Loucy (cell line): ENCODE measurements around the gene IL16.

ENCODE experiments used
- H2AFZ ChIP-seq: fragments of 200-600 bp; sonication (generic); 2 replicates; pipeline ENCODE4 v1.6.0; 2016; ENCODE audit warnings: antibody characterized with exemption, mild to moderate bottlenecking, low read length, moderate library complexity
- H3F3A ChIP-seq: fragments of 200-600 bp; 2 replicates; pipeline ENCODE4 v1.6.0; 2016; ENCODE audit warnings: antibody characterized with exemption, low read depth, mild to moderate bottlenecking
- H3K27me3 ChIP-seq: fragments of 200-600 bp; sonication (generic); 2 replicates; pipeline ENCODE4 v1.6.1; 2014; ENCODE audit warnings: low read length, mild to moderate bottlenecking; ENCODE audit not compliant: insufficient read depth, poor library complexity, severe bottlenecking
- H3K36me3 ChIP-seq: fragments of 200-600 bp; sonication (generic); 2 replicates; pipeline ENCODE4 v1.6.1; 2016; ENCODE audit warnings: low read length; ENCODE audit not compliant: insufficient read depth
- H3K4me1 ChIP-seq: fragments of 200-600 bp; sonication (generic); 2 replicates; pipeline ENCODE4 v1.5.1; 2014; ENCODE audit warnings: low read length, mild to moderate bottlenecking; ENCODE audit not compliant: insufficient read depth, poor library complexity, severe bottlenecking
- H3K4me2 ChIP-seq: fragments of 200-600 bp; sonication (generic); 2 replicates; pipeline ENCODE4 v1.6.0; 2014; ENCODE audit warnings: antibody characterized with exemption, low read length, low read depth, mild to moderate bottlenecking; ENCODE audit not compliant: poor library complexity, severe bottlenecking
- H3K4me3 ChIP-seq: fragments of 200-600 bp; sonication (generic); 2 replicates; pipeline ENCODE4 v1.5.1; 2014; ENCODE audit warnings: low read length, mild to moderate bottlenecking, mixed read lengths; ENCODE audit not compliant: poor library complexity, severe bottlenecking
- H3K79me2 ChIP-seq: fragments of 200-600 bp; sonication (generic); 2 replicates; pipeline ENCODE4 v1.6.1; 2014; ENCODE audit warnings: low read length; ENCODE audit not compliant: insufficient read depth
- H3K9ac ChIP-seq: fragments of 200-600 bp; sonication (generic); 2 replicates; pipeline ENCODE4 v1.6.0; 2014; ENCODE audit warnings: mild to moderate bottlenecking, low read depth, low read length, moderate library complexity; ENCODE audit not compliant: poor library complexity, severe bottlenecking
- H3K9me2 ChIP-seq: fragments of 200-600 bp; sonication (generic); replicated peaks from 2 replicates; pipeline ENCODE4 v1.6.1; 2016; ENCODE audit warnings: low read depth, low read length, mixed read lengths
- H3K9me3 ChIP-seq: fragments of 200-600 bp; sonication (generic); 2 replicates; pipeline ENCODE4 v1.6.1; 2014; ENCODE audit warnings: mild to moderate bottlenecking, antibody characterized with exemption, low read length, low read depth; ENCODE audit not compliant: insufficient read depth
- H4K20me1 ChIP-seq: fragments of 200-600 bp; sonication (generic); 2 replicates; pipeline ENCODE4 v1.6.0; 2014; ENCODE audit warnings: antibody characterized with exemption, low read length, mild to moderate bottlenecking; ENCODE audit not compliant: insufficient read depth, poor library complexity, severe bottlenecking
- EZH2phosphoT487 ChIP-seq: fragments of 200-600 bp; IDR thresholded peaks from 2 replicates; pipeline ENCODE4 v1.6.1; 2018; ENCODE audit warnings: antibody characterized with exemption, mild to moderate bottlenecking, moderate library complexity, borderline replicate concordance
- TF ChIP-seq, protein P1 (sequence below): fragments of 200-600 bp; sonication (generic); conservative IDR thresholded peaks from 2 replicates; pipeline ENCODE4 v1.5.1; 2014; ENCODE audit warnings: mild to moderate bottlenecking, antibody characterized with exemption, low read length

IL16 gene

GRCh38 chr15:81183439-81183775 lies 13.3 kb upstream of the IL16 start:
- Histone ChIP-seq H3K4me2 (no peak overlapping the region), H3K79me2 (no peaks in the 10 kb centered on the region), H4K20me1 (no peaks in the 10 kb centered on the region), H3K27me3 (no peaks in the 10 kb centered on the region), H3K9me2 (no peaks in the 10 kb centered on the region), H3K4me1 (peaks cover 10% of the 10 kb centered on the region), H3K36me3 (no peaks in the 10 kb centered on the region), H3K9me3 (no peaks in the 10 kb centered on the region), H3F3A (no peaks in the 10 kb centered on the region), H3K9ac (no peak overlapping the region), H3K4me3 (no peak overlapping the region), H2AFZ (no peak overlapping the region)
- TF ChIP-seq, protein P1, sequence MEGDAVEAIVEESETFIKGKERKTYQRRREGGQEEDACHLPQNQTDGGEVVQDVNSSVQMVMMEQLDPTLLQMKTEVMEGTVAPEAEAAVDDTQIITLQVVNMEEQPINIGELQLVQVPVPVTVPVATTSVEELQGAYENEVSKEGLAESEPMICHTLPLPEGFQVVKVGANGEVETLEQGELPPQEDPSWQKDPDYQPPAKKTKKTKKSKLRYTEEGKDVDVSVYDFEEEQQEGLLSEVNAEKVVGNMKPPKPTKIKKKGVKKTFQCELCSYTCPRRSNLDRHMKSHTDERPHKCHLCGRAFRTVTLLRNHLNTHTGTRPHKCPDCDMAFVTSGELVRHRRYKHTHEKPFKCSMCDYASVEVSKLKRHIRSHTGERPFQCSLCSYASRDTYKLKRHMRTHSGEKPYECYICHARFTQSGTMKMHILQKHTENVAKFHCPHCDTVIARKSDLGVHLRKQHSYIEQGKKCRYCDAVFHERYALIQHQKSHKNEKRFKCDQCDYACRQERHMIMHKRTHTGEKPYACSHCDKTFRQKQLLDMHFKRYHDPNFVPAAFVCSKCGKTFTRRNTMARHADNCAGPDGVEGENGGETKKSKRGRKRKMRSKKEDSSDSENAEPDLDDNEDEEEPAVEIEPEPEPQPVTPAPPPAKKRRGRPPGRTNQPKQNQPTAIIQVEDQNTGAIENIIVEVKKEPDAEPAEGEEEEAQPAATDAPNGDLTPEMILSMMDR: no peak
- no peak for TF ChIP-seq EZH2phosphoT487

- Histone ChIP-seq H3F3A (no peaks in the 10 kb centered on the region), H3K9ac (no peak overlapping the region), H4K20me1 (no peaks in the 10 kb centered on the region), H3K4me1 (peaks cover 10% of the 10 kb centered on the region), H3K4me2 (no peak overlapping the region), H3K9me3 (no peaks in the 10 kb centered on the region), H3K9me2 (no peaks in the 10 kb centered on the region), H3K27me3 (no peaks in the 10 kb centered on the region), H2AFZ (no peak overlapping the region), H3K4me3 (no peak overlapping the region), H3K79me2 (no peaks in the 10 kb centered on the region), H3K36me3 (no peaks in the 10 kb centered on the region)
- TF ChIP-seq, protein P1: no peak
- no peak for TF ChIP-seq EZH2phosphoT487
These were observed 12.5 kb upstream of the IL16 start for GRCh38 chr15:81184188-81184587.

- Histone ChIP-seq H3K9me2 (no peaks in the 10 kb centered on the region), H3K4me1 (peaks cover 10% of the 10 kb centered on the region), H2AFZ (no peak overlapping the region), H3K27me3 (no peaks in the 10 kb centered on the region), H3K9me3 (no peaks in the 10 kb centered on the region), H3K79me2 (no peaks in the 10 kb centered on the region), H3K9ac (no peak overlapping the region), H3K4me2 (no peak overlapping the region), H3F3A (no peaks in the 10 kb centered on the region), H4K20me1 (no peaks in the 10 kb centered on the region), H3K36me3 (no peaks in the 10 kb centered on the region), H3K4me3 (no peak overlapping the region)
- TF ChIP-seq, protein P1: no peak
- TF ChIP-seq EZH2phosphoT487: no peak
These were observed 10.9 kb upstream of the IL16 start for GRCh38 chr15:81185631-81186295.
